GM12892 (cell line): ENCODE data around the gene EIF1.

Experiments
- POLR2A ChIP-seq: IDR thresholded peaks from 2 replicates; pipeline ENCODE4 v1.6.1; 2011; ENCODE audit warnings: low read depth, low read length, control low read depth
- POLR2AphosphoS5 ChIP-seq: IDR thresholded peaks from 2 replicates; pipeline ENCODE4 v1.6.1; 2011; ENCODE audit warnings: low read depth, low read length, control low read depth
- TAF1 ChIP-seq: IDR thresholded peaks from 2 replicates; pipeline ENCODE4 v1.6.1; 2011; ENCODE audit warnings: low read depth, mild to moderate bottlenecking, control low read depth, low read length, borderline replicate concordance

- TF ChIP-seq POLR2AphosphoS5 = no peak
- no peak for TF ChIP-seq POLR2A
- no peak for TF ChIP-seq TAF1
Observed at GRCh38 chr17:41682631-41683030, 6.1 kb upstream of the EIF1 start.
